HG02763 (cell line): ENCODE results near the gene MORN2.

Experiments
- ATAC-seq: cut with Tn5 transposase; IDR thresholded peaks from one replicate; pipeline ENCODE4 v1.9.1; 2021; ENCODE audit warnings: mild to moderate bottlenecking, moderate library complexity; ENCODE audit not compliant: unreplicated experiment

The MORN2 gene

GRCh38 chr2:38889045-38889444 lies 13.3 kb downstream of the MORN2 start:
- no peak for ATAC-seq

GRCh38 chr2:38889575-38889974 lies 13.8 kb downstream of the MORN2 start, which contains the start of gene ARHGEF33:
ARHGEF33 (plus strand) TSS chr2:38889875; CDS start chr2:38919448, 29,573 bp downstream.
- no peak for ATAC-seq

DNA sequence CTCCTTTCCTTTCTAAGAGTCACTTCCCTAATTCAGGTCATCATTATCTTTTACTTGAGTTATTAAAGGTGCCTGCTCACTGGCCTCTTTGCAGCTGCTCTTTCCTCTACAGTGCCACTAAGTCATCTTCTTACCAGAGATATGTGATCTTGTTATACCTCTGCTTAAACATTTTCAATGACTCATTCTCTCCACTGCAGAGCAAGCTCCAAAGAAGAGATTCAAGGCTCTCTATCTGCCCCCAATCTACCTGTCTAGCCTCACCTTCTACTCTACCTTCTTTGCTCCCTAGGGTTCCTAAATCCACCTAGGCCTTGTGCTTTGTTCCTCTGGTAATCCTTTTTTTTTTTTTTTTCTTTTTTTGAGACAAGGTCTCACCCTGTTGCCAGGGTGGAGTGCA lies 17.0 kb downstream of the MORN2 start:
- no peak for ATAC-seq

GRCh38 chr2:38898256-38898655 lies 22.5 kb downstream of the MORN2 start:
- no peak for ATAC-seq

DNA sequence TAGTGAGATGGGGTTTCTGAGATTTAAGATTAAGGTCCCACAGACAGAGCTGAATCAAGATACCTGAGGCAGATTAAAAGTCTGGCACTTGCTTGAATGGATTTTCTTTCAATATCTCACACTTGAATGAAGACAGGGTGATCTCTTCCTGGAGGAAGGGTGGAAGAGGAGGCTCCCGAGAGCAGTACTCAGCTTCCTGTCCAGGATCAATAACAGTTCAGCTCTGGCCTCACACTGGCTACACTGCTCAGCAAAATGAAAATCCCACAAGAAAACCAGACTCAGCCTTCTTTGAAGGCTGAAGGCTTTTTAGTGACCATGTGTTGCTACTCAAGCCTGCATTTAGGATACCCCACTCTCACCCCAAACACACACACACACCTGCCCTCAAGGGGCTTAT lies 24.9 kb downstream of the MORN2 start:
- ATAC-seq = no peak

DNA sequence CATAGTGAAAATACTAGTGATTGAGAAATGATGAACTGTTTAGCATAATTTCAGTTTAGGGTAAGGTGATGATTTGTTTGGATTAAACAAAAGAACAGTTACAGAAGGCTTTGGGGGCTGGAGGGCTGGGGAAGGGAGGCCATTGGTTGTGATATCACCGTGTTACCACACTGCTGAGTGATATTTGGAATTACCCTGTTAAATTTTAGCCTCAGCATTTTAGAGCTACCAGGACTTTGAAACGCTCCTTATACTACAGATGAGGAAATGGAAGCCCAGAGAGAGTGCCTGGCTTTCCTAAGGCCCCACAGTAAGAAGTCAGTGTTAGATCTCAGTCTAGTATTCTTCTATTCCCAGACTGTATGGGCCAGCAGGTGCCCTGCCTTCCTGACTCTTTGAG lies 29.5 kb downstream of the MORN2 start:
- ATAC-seq = no peak

DNA sequence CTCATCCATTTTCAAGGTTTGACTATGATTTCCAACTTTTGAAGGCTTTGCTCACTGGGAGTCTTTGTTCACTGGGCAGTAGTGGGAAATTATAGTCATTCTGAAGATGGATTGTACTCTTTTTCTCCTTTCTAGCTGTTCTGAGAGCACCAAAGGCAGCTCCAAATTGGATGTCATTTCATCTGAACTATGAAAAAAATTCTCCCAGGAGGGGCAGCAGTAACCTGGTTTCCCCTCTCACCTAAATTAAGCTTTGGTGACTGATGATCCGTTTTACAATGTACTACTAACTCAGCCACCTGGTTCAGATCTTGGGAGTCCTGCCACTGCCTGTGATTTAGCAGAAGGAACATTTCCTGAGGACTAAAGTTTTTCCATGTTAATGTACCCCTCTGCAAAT lies 31.5 kb downstream of the MORN2 start:
- ATAC-seq = no peak

DNA sequence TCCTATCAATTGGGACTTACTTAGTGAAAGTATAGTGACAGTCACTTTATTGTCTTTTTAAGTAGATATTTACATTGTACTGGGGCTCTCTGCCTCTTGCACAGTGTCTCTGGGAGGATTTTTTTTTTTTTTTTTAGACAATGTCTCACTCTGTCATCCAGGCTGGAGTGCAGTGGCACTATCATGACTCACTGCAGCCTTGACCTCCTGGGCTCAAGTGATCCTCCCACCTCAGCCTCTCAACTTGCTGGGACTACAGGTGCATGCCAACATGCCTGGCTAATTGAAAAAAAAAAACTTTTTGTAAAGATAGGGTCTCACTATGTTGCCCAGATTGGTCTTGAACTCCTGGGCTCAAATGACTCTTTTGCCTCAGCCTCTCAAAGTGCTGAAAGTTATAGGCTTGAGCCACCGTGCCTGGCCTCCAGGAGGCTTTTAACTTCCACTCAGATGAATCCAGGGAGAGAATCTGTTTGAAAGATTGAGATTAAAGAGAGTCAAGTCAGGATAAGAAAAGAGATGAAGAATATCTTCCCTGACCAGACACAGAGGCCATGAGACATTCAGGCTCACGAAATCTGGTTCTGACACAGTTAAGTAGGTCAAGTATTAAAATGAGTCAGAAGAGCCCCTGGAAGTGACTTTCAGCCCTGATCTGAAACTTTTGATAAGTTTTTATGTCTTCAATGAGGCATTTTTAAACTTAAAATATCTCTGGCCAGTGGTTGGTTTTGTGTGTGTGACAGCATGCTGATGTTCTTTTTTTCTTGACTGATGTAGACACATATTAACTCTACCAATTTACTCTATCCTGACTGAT lies 32.2 kb downstream of the MORN2 start:
- ATAC-seq = peak; percentile 75

- no peak for ATAC-seq
Measured at GRCh38 chr2:38909872-38910271, 34.1 kb downstream of the MORN2 start.

- ATAC-seq = no peak
Measured at GRCh38 chr2:38911191-38911590, 35.4 kb downstream of the MORN2 start.

GRCh38 chr2:38912619-38913018 lies 36.8 kb downstream of the MORN2 start:
- ATAC-seq = no peak

DNA sequence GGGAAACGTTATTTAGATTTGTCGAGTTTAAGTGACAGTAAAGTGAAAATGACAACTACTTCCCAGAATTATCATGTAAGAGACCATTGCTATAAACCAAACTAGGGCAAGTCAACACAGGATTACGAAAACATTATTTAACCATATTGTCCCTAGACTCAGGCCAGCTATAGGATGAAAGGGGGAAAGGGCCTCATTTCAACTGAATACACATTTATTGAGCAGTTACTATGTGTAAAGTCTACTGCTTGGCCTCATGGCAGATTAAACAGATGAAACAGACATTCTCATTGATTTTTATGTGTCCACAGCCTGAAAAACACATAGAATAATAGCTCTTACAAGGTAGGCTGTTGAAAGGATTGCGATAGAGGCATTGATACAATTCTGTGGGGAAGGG lies 46.6 kb downstream of the MORN2 start:
- ATAC-seq = no peak

DNA sequence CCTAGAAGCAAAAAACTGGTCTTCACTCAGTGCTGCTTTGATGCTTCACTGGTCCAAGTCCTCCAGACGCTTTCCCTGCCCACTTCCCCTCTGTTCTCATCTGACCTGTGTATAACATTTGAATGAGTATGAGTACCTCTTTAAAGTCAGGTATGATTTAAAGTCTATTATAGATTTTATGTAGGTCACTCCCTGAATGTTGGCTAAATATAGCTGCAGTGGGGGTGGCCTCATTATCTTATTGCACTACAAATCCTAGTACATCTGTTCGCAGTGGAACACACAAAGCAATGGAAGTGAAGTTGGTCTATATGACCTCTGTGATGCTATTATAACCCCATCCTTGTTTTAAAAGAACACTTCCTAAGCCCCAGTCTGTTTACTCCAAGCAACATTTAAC lies 47.1 kb downstream of the MORN2 start:
- ATAC-seq = no peak

- ATAC-seq = no peak
Measured at GRCh38 chr2:38925982-38926381, 50.2 kb downstream of the MORN2 start.

DNA sequence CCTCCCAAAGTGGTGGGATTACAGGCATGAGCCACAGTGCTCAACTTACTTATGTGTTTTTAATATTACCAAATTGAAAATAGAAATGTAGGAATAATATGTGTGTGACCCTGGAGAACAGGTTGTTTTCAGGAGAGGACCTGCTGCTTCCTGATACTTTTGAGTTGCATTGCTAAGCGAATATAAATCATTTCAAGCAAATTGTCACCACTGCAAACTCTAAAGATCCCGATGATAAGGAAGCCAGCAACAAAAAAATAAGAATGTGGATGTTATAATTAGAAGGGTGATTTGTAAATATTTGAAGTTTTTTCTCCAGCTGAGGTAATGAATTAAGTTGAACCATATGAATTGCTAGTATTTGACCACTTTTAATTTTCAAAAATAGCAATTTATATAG lies 54.8 kb downstream of the MORN2 start:
- no peak for ATAC-seq
